ENCODE data around the gene REEP5. TPM values are rescaled to one million over a fixed set of nuclear protein-coding genes. Genes with fewer than 3 reads are reported as not detected.
A peak's percentile ranks its signal among the peaks of the same experiment; 100 is the strongest.

REEP5 gene
- total RNA-seq, 1 donor from 2014 or later: 61.0 TPM

DNA sequence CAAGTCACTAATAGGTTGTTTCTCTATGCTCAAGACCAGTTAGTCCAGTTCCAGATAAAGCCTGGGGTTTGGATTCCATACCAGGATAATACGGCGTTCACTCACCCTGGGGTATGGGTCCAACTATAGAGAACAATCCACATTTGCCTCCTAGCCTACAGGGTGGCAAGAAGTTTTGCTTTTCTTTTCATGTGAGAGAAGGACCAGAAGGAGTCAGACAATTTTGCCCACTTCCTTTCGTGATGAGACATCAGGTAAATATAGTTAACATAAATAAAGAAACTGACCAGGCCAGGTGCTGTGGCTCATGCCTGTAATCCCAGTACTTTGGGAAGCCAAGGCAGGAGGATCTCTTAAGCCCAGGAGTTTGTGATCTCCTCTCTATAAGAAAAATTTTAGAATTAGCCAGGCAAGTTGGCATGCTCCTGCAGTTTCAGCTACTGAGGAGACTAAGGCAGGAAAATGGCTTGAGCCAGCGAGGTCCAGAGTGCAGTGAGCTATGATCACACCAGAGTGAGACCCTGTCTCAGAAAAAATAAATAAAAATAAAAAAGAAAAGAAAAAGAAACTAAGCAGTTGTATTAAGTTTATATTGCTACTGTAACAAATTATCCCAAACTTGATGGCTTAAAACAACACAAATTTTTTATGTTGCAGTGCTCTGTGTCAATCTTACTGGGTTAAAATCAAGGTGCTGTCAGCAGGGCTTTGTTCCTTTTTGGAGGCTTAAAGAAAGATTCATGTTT, 7.5 kb upstream of the REEP5 start:
- Mint-ChIP-seq H3K4me1 (ENCODE audit: unreplicated experiment) (peaks cover 14% of the 10 kb centered on the region), H3K27me3 (no peaks in the 10 kb centered on the region), H3K27ac (no peak overlapping the region), H3K9me3 (peaks cover 5% of the 10 kb centered on the region), H3K36me3 (no peaks in the 10 kb centered on the region), H3K4me3 (no peak overlapping the region)
- TF ChIP-seq, protein P1, sequence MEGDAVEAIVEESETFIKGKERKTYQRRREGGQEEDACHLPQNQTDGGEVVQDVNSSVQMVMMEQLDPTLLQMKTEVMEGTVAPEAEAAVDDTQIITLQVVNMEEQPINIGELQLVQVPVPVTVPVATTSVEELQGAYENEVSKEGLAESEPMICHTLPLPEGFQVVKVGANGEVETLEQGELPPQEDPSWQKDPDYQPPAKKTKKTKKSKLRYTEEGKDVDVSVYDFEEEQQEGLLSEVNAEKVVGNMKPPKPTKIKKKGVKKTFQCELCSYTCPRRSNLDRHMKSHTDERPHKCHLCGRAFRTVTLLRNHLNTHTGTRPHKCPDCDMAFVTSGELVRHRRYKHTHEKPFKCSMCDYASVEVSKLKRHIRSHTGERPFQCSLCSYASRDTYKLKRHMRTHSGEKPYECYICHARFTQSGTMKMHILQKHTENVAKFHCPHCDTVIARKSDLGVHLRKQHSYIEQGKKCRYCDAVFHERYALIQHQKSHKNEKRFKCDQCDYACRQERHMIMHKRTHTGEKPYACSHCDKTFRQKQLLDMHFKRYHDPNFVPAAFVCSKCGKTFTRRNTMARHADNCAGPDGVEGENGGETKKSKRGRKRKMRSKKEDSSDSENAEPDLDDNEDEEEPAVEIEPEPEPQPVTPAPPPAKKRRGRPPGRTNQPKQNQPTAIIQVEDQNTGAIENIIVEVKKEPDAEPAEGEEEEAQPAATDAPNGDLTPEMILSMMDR (conservative IDR thresholded peaks at IDR 0.05): no peak
- DNase-seq (ENCODE audit: extremely low spot score, unreplicated experiment): no peak

DNA sequence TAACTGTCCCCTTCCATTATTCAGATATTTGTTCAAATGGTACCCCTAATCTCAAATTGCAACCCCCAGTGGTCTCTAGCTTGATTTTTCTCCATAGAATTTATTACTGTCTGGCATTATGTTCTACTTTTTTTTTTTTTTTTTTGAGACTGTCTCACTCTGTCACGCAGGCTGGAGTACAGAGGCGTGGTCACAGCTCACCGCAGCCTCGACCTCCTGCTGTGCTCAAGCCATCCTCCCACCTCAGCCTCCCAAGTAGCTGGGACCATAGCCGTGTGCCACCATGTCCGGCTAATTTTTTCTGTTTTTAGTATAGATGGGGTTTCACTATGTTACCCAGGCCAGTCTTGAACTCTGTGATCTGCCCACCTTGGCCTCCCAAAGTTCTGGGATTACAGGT, 2.0 kb upstream of the REEP5 start:
- H3K27ac Mint-ChIP-seq: no peak overlapping the region
- peaks cover 9% of the 10 kb centered on the region for H3K36me3 Mint-ChIP-seq
- TF ChIP-seq, protein P1 (conservative IDR thresholded peaks at IDR 0.05): no peak
- H3K4me3 Mint-ChIP-seq: no peak overlapping the region
- no peaks in the 10 kb centered on the region for H3K9me3 Mint-ChIP-seq
- no peak for DNase-seq (ENCODE audit: extremely low spot score, unreplicated experiment)
- H3K27me3 Mint-ChIP-seq: no peaks in the 10 kb centered on the region
- peaks cover 18% of the 10 kb centered on the region for H3K4me1 Mint-ChIP-seq (ENCODE audit: unreplicated experiment)

DNA sequence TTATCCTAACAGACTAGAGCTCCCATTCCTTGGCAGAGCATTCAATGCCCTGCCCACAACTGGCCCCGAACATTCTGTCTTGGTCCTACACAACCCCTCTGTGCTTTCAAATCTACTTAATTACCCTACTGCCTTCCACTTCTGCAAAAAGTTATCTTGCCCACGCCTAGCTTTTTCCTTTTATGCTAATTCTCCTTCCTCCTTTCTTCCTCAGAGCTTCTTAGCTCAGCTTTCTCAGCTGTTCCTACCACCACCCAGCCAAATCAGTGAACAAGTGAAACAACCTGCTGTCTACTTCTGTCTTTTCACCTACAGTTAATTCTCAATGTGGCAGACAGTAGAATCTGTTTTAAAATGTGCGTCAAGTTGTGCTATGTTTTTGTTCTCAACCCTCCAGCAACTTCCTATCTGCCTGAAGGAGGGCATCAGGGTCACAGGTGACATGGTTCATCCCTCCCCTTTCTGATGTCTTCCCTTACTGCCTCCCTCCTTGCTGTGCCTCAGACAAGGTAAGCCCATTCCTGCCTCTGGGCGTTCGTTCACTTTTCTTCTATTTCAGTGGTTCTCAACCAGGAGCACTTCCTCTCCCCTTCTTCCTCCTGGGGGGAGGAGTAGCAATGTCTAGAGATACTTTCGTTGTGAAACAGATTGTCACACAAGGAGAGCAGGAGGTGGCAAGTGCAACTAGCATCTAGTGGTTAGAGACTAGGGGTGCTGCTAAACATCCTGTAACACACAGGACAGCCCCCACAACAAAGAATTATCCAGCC, 1.3 kb upstream of the REEP5 start:
- peak overlapping the region; percentile 50 for H3K27ac Mint-ChIP-seq
- no peaks in the 10 kb centered on the region for H3K9me3 Mint-ChIP-seq
- peak overlapping the region; percentile 97 for H3K4me3 Mint-ChIP-seq
- DNase-seq (ENCODE audit: extremely low spot score, unreplicated experiment): no peak
- H3K4me1 Mint-ChIP-seq (ENCODE audit: unreplicated experiment): peaks cover 24% of the 10 kb centered on the region
- H3K27me3 Mint-ChIP-seq: no peaks in the 10 kb centered on the region
- TF ChIP-seq, protein P1 (conservative IDR thresholded peaks at IDR 0.05): no peak
- peaks cover 14% of the 10 kb centered on the region for H3K36me3 Mint-ChIP-seq

DNA sequence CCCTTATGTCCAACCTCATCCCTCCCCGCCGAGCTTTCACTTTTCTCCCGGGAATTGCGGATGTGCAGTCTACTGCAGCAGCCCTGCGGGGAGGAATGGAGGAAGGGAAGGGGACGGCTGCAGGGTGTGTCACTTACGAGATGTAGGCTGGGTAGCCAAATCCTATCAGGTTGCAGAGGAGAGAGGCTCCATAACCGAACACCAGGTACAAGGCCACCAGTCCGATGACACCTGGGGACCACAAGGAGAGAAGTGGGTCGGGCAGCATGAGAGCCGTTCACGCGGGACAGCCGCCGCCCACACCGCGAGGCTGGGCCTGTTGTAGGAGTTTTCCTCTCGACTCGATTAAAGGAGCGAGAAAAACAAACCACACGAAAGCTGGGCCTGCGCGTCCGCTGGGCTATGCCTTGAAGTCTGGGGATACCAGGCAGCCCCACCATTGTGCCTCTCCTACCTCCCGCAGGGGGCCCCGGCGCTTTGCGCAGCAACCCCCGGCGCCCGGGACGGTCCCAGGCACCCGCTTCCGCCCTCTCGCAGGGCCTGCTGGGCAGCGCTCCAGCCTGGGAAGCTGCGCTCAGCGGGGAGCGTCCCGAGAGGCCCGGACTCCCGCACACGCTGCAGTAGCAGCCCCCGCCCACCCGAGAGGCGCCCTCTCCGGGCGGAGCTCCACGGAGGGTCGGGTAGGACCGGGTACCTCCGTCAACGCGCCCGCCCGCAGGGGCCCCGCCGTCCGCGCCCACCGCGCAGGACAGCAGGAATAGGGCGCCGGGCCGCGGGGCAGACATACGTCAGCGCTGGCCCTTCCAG, 798 bp downstream of the REEP5 start:
- Mint-ChIP-seq H3K27ac (peak overlapping the region; percentile 98), H3K4me3 (peak overlapping the region; percentile 97), H3K36me3 (peaks cover 26% of the 10 kb centered on the region), H3K4me1 (ENCODE audit: unreplicated experiment) (peaks cover 39% of the 10 kb centered on the region), H3K27me3 (no peaks in the 10 kb centered on the region), H3K9me3 (no peaks in the 10 kb centered on the region)
- DNase-seq (ENCODE audit: extremely low spot score, unreplicated experiment): peak; percentile 78
- TF ChIP-seq, protein P1 (conservative IDR thresholded peaks at IDR 0.05): no peak

DNA sequence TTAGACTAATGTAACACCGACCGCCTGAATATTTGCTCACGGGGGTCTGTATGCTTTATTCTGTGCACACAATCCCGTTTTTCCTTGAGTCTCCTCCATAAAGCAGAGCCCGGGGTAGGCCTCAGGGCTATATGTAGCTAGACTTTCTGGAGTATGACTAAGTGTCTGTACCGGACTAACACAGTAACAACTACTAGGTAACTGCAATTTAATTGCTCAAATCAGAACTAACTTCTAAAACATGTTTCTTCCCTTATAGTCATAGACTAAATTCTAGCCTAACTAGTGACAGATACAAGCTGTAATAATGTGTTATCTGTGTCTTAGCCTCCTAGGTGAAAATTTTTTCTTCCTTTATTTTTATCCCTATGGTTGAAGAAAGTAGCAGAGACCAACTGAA, 2.1 kb downstream of the REEP5 start:
- Mint-ChIP-seq H3K27ac (no peak overlapping the region), H3K9me3 (no peaks in the 10 kb centered on the region), H3K36me3 (peaks cover 27% of the 10 kb centered on the region), H3K27me3 (no peaks in the 10 kb centered on the region), H3K4me1 (ENCODE audit: unreplicated experiment) (peaks cover 46% of the 10 kb centered on the region), H3K4me3 (peak overlapping the region; percentile 97)
- no peak for DNase-seq (ENCODE audit: extremely low spot score, unreplicated experiment)
- TF ChIP-seq, protein P1 (conservative IDR thresholded peaks at IDR 0.05): no peak

Measured in type B pancreatic cell (in vitro differentiated cells).